Brain pericyte (primary cell): Measurements from ENCODE around the gene KRT9.
"Not testable (repeated sequence)": the region's sequence is repeated elsewhere in the genome, so short reads cannot be mapped to it uniquely, and the experiment has no call there.

ENCODE experiments used
- DNase-seq: peaks from one replicate; pipeline ENCODE4 v3.0.0-alpha.2; 2012; ENCODE audit warnings: low read depth, low spot score

Gene KRT9

DNA sequence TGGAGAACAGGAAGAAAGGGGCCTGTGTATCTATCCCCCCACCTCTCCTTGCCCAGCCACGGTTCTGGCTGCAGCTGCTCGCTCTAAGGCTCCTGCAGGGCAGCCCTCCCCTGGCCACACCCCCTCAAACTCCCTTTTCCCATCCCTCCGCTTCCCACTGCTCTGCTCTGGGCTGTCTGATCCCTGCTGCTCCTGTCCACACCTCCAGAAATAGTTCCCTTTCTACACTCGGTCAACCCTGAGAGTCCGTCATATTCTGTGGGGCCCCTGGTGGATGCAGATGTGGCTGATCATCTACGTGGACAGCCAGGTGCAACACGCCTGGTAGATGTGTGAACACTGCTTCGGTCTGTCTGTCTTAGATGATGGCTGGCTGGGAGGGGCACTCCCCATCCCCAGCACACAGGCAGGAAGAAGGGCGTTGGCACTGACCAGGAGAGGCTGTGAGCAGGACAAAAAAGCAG lies 24.4 kb downstream of the KRT9 start:
- no peak for DNase-seq

DNA sequence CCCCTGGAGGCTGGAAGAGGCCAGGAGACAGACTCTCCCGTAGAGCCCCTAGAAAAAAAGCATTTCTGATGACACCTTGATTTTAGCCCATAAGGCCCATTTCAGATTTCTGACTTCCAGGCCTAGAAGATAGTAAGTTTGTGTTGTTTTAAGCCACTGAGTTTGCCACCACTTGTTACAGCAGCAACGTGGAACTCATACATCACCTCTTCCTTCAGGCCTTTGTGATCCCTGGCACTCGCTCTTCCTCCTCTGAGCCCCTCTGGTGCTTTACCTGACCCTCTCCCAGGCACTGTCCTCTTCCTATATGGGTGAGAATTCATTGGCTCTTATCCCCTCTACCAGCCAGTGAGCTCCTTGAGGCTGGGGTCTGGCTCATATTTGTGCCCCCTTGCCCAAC lies 25.0 kb downstream of the KRT9 start:
- DNase-seq, result no peak

DNA sequence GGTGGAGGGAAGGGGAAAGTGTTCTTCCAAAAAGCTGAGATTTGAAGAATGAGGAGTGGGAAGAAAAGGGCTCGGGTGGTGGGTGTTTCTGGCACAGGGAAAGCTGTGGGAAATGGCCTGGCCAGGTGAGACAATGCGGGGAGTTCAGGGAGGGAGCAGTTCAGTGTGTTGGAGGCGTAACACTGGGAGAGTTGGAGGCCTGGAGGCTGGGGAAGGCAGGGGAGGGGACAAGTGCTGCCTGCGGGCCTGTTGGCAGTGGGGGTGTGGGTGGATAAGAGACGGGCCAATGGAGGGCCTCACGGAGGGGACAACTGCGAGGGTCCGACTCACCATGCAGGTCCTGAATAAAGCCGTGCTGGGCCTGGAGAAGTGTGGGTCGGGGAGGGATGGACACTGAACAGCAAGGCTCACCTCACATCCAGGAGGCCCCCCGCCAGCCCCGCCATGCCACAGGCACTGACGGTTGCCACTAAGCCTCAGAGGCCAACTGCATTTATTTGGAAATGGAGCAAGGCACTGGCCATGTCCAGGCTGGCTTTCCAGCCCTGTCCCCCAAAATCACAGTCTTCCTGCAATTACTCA lies 25.9 kb downstream of the KRT9 start:
- DNase-seq, result no peak

DNA sequence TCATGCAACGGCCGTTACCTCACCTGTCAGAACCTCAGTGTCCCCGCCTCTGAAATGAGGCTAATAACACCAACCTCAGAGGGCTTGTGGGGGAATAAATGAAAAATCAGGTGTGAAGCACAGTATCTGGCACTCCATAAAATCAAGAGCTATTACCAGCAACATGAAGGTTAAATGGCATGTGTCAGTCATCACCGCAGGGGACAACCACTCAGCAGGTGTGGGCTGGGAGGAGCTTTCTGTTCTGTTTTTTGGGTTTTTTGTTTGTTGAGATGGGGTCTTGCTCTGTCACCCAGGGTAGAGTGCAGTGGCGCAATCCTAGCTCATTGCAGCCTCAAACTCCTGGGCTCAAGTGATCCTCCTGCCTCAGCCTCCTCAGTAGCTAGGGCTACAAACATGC lies 26.9 kb downstream of the KRT9 start:
- DNase-seq, result no peak

DNA sequence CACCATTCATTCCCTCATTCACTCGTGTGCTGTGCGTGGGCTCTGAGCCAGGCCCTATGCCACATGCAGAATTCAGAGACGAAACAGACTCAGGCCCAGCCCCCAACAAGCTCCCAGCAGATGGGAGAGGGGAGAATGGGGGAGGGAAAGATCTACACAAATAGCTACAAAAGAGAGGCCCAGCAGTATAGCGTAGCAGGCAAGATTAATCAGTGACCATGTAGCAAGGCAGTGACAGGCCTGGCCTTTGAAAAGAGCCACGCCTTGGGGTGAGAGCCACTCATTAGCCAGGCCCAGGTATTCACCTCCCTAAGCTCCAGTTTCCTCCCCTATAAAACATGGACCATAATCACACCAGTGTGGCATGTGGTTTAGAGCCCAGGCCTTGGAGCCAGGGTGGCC lies 27.4 kb downstream of the KRT9 start:
- no peak for DNase-seq

DNA sequence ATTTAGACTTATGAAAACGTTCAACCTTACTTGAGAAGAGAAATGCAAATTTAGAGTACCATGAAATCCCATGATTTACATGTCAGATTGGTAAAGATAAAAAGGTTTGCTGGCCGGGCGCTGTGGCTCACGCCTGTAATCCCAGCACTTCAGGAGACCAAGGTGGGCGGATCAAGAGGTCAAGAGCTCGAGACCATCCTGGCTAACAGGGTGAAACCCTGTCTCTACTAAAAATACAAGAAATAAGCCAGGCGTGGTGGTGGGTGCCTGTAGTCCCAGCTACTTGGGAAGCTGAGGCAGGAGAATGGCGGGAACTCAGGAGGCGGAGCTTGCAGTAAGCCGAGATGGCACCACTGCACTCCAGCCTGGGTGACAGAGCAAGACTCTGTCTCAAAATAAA lies 29.1 kb downstream of the KRT9 start:
- not testable (repeated sequence) for DNase-seq

DNA sequence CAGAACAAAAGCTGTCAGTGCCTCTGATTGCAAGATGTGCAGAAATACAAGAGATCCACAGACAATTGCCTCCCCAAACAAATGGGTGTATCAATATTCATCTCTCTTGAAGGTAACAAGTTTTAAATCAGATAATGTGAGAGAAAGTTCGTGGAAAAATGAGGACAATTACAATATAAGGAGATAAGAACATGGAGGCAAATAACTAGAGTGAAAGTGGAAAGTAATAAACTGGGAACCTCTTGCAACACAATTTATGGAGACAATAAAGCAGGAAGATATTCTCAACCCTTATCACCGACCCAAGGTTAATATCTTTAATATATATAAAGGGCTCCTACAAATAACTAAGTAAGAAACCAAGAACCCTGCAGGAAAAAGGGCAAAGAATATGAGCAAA lies 29.5 kb downstream of the KRT9 start:
- no peak for DNase-seq

DNA sequence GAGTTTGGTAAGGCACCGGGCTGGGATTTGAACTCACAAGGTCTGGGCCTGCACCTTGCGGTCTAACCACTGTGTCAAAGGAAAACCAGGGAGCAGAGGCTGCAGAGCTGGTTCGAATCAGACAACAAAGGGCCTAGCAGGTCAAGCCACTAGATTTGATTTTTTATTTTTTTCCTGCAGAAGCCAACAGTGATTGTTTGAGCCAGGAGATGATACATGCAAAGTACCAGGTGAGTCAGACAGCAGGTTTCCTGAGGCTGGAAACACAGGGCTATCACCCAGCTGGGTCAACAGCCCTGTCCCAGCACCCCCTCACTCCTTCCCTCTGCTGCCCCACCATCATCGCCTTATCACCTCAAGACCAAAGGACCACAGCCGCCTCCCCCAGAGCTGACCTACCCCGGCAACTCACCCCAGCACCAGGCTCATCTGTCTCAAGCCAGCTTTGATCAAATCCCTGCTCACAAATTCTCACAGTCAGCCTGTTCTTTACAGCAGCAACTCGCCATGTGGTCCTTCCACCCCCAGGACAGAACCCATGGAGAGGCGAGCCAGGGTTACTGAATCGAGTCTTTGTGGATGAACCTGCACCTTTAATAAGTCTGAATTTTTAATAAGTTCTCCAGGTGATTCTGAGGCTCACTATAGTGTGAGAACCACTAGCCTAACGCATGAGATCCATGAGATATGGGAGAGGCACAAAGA lies 30.8 kb downstream of the KRT9 start:
- no peak for DNase-seq

DNA sequence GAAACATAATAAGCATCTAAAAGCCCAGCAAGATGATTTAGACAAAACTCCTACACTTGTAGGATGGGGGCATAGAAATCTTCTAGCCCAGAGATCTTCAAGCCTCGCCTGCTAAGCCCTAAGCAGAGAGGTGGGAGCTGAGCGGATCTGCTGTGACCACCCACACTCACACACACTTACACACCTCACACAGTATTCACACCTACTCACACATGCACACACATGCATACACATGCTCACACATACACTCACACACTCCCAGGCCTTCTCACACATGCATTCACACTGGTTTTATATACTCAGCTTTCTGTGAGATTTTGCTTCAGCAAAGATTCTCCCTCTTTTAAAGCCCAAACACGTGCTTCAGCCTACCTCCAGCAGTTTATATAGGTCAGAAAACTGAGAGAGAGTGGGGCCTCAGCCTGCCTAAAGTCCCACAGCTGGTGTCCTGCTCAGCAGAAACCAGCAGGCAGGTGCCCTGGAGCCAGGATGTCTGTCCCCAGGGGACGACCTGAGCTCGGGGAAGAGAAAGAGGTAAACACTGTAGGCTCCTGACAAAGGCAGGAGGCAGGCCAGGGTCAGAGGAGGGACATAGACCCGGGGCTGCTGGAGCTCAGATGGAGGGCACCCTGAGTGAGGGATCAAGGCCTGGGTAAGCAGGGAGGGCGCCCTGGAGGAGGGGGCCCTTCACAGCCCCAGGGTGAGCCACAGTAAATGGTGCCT lies 31.7 kb downstream of the KRT9 start:
- DNase-seq, result no peak

DNA sequence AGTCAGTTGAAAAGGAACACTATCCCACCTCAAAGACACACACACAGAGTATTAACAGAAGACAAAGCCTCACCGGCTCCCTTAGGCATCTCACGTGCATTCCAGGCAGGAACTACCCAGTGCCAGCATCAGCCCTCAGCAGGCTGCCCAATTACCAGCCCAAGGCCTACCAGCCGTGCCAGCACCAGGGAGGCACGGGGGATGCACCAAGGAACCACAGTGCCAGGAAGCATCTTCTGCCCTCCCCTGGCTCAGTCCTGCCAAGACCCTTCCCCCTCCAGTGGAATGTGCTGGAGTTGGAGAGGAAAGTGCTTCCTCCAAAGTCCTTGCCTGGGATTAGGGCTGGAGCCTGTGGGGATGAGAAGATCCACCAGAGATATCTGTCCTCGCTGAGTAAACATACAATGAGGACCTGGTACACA lies 32.8 kb downstream of the KRT9 start:
- no peak for DNase-seq

DNA sequence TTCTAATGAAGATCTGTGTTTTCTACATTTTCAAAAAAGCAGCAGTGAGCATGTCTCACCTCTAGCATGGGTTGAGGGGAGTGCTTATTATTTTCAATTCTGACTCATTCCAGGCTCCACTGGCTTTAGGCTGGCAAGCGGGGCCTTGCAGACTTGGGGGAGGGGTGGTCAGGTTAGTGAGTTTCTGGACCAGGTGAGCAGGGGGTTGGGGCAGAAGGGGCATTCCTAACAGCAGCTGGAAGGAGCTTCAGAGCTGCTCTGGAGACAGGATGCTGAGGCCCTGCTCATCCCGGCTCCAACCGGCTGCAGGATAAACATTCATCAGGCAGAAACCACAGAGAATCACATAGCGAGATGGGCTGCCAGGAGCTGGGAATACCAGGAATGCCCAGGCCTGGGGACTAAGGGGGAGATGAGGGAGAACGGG lies 33.3 kb downstream of the KRT9 start:
- DNase-seq, result no peak

DNA sequence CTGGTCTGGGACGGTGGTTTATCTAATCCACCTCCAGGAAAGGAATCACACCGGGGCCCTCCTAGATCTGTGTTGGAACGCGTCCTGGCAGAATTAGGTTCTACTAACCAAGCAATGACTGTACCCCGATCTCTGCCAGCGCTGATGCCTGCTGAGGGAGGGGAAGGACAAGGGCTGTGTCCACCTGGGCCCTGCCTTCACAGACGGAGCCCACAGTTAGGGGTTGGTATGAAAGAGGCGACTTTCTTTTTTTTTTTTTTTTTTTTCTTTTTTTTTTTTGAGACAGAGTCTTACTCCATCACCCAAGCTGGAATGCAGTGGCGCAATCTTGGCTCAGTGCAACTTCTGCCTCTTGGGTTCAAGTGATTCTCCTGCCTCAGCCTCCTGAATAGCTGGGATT lies 33.9 kb downstream of the KRT9 start:
- DNase-seq, result no peak

DNA sequence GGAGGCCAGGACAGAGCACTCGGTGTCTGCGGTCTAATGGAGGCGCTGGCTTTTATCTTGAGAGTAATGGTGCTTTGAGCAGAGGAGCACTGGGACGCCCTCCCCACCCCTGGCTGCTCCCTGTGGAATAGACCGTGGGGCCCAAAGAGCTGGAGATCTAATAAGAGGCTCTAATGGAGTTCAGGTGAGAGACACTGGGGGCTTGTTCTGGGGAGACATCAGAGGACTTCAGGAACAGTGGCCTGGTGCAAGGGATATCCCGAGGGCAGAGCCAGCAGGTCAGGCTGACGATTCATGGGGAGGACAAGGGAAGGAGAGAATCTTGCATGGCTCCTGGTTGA lies 34.3 kb downstream of the KRT9 start:
- no peak for DNase-seq

DNA sequence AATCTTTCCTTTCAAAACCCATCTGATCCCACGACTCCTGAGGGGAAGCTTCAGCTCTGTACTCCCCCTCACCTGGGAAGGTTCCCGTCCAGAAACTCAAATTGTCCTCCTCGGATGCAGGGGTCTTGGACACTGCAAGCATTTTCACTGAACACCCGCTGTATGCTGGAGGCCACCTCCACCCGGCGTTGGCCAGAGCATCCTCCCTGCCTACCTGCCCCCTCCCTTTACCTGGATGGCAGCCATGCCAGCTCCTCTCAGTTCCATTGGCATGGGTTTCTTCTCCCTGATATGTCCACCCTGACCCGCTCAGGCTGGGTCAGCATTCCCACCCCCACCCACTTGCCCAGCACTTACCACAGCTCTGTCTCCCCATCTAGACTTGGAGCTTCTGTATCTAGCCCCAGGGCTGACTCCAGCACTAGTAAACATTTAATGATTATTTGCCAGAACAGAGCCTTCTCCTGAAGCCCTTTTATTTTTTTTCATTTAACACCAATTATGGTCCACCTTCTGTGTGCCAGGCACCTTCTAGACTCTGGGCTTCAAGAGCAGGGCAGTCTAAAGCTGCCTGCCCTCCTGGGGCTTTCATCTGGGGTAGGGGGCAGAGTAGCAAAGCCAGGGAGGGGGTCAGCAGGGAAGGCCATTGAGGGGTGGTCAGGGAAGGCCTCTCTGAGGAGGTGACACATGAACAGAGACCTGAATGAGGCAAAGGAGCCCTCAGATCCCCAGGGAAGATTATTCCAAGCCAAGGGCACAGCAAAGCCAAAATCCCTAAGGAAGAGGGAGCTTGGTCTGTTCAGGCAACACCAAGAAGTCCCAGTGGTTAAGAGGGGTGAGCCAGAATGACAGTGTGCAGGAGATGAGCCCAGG lies 34.9 kb downstream of the KRT9 start:
- DNase-seq, result no peak

DNA sequence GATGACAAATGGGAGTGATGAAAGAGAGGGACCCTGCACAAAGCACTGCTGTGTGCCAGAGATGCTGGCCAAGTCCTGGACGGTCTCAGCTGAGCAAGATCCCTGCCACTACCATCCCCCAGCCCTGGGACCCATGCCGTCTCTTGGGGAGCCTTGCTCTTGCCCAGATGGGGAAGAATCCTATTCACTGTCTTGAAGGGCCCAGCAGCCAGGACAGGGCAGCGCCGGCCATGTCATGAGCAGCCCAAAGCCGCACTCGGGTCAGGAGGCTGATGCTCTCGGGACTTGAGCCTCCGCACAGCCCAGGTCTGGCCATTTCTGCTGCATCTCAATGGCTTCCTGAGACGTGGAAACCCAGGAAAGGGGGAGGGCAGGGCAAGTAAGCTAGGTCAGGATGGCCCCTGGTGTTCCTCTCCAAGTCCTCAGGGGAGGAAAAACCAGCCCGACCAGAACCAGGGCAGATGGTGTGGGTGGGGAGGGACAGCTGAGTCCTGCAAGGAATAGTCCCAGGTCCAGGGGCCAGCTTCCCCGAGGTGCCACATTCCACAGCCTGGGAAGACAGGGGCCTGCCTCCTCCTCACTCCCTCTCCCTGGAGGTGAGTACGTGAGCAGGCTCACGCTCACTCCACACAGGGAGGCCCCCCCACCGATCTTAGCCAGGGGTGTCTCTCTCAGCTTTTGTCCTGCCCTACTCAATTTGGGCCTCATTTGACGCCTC lies 35.9 kb downstream of the KRT9 start:
- no peak for DNase-seq

DNA sequence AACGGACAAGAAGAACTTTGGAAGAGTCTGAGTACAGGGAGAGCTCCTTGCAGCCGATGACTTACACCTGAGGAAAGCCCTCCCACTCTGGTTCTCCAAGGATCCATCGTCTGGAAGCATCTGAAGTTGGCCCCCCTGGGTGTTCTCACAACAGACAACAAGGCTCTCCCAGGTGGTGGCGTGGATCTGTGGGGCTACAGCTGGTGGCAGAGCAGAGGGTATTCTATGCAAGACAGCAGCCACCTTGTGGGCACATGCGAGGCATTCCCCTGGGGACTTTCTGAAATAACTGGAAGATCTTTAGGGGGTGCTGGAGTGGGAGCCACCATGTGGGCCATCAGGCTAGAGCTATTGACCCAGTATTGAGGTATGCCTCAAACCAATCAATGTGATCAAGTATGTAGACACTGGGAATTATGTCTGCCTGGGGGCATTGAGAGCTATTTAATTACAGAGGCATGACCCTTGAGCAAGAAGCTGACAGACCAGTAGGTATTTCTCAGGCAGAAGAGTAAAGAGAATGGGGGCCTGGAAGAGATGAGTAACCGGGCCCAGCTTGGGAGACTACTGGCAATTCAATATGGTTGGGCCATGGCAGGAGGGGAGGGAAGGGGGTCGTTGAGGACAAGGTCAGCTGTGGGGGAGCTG lies 36.8 kb downstream of the KRT9 start:
- no peak for DNase-seq

DNA sequence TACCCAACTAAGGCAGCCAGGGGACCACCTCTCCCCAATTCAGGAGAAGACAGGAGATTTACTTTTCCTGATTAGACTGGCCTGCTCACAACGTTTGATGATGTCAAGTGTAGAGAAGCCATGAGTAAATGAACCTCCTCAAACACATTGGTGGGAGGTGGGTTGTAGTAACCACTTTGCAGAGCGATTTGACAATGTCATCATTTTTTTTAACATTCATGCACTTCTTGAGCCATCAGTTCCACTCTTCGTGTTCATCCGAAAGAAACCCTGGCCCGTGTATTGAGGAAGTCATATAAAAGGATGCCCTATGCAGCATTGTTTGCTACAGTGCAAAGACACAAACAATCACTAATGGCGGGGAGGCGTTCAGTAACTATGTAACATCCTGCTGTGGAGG lies 38.2 kb downstream of the KRT9 start:
- no peak for DNase-seq

DNA sequence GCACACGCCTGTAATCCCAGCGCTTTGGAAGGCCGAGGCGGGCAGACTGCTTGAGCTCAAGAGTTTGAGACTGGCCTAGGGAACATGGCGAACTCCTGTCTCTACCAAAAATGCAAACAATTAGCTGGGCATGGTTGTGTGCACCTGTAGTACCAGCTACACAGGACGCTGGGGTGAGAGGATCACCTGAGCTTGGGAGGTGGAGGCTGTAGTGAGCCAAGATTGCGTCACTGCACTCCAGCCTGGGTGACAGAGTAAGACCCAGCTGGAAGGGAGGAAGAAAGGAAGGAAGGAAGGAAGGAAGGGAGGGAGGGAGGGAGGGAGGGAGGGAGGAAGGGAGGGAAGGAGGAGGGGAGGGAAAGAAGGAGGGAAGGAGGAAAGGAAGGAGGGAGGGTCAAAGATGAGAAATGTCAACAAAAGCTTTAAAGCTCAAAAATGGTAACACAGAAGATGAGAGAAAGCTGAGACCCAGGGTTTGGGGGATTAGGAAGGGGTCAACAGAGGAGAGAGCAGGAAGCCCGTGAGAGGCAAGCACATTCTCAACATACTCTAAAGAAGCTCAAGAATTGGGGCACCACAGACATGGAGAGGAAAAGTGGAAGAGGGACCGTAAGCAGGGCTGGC lies 38.8 kb downstream of the KRT9 start:
- DNase-seq, result no peak

DNA sequence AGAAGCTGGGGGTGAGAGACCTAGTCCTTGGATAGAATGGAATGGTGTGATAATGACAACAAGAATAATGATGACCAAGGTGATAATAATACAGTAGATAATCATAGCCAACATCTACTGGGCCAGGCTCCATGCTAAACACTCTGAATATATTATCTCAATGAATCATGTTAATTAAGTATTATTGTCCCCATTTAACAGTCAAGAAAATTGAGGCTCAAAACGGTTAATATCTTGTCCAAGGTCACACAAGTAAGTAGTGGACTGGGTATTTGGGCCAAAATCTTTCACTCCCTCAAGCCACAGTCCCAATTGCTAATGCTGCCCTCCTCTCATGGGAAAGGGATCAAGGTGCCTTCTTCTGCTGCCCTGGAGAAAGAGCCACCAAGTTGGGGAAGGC lies 39.9 kb downstream of the KRT9 start:
- no peak for DNase-seq
